NCI-H1436 treated with DMSO at 0.1 percent for 48 hours (cell line): ENCODE measurements around the gene PCBP3.
"Not testable (repeated sequence)": the region's sequence is repeated elsewhere in the genome, so short reads cannot be mapped to it uniquely, and the experiment has no call there.

ENCODE experiments used
- DNase-seq: peaks from one replicate; lab custom pipeline; 2025; lab: John Stamatoyannopoulos, UW

PCBP3 gene

DNA sequence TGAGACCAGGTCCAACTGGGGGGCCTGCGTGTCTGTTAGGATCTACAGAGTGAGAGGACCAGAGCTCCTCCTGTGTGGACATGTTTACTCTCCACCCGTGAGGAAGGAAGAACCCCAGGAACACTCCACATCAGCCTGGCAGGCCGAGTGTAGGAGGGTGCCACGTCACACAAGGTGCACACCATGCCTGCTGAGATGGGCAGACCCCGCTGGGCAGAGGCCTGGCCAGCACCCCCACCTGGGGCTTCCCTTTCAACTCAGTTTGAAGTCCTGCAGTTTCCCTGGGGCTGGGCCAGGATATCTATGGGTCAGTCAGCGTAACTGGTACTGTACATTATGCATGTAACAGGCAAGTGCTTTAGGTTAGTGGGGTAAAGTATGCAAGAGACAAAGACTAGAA, 30.1 kb upstream of the PCBP3 start:
- DNase-seq, result no peak

DNA sequence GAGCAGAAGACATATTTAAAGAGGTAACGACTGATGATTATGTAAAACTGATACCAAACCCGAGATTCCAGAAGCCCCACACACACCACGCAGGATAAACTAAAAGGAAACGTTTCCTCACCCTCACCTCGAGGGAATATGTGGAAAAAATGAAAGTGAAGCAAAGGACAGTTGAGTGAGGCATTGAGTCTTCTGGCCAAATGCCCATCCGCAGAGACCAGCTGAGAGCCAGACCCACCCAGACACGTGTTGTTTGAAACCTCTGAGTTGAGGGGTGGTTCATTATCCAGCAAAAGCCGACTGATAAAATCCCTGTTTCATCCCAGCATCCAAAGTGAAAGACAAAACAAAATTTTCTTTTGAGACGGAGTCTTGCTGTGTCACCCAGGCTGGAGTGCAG, 29.6 kb upstream of the PCBP3 start:
- no peak for DNase-seq

DNA sequence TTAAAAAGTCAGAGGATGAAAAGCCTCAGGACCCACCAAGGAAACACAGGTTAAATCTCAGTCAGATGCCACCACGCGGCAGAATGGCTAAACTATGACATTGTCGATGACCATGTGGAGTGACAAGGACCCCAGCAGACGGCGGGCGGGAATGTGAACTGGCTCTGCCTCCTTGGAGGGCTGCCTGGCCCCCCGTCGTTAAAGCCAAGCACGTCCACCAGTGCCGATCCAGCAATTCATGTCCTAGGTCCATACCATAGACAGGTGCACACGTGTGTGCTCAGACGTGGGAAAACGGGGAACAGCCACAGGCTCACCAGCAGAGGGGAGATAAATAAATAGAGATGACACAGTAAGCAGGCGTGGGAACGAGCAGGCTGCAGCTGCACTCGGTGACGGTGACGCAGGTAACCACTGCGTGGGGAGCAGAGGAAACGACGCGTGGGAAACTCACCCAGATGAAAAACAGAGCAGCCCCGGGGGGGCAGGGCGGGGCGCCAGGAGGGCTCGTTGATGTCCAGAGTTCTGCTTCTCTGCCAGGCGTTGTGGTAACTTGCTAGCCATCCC, 28.3 kb upstream of the PCBP3 start:
- DNase-seq, result no peak

DNA sequence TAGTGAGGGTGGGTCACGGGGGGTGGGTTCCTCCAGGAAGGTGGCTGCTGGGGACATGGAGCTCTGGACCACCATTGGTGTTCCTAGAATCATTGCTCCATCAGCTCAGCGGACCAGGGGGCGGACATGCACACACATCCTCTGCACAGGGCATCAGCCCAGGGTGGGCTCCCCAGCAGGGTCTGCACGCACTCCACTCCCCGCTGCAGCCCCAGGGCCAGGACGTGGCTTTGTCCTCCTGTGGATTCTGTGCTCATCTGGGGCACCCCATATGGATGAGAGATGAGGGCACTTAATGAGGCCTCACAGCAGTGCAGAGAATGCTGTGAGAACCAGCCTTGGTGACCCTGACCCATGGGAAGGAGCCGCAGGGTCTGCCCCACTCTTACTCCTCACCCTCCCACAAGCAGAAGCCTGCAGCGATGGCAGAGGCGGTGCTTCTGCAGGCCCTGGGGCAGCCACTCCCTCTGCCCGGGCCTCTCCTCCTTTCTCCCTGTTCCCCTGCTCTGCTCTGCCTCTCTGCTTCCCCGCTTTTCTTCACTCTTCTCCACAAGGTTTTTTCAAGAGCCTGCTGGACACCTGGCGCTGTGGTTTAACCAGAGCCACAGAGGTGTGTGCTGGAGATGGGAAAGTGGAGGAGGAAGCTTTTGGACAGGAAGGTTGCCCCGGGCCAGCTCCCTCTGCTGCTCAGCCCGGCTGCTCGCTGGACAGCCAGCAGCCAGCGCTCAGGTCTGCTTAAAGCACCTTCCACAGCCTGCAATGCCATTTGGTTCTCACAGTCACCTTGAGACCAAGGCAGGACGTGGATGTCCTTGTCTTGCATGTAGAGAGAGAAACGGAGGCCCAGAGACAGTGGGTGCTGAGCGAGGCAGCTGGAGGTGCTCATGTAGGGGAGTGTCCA, 26.3 kb upstream of the PCBP3 start:
- DNase-seq, result no peak

DNA sequence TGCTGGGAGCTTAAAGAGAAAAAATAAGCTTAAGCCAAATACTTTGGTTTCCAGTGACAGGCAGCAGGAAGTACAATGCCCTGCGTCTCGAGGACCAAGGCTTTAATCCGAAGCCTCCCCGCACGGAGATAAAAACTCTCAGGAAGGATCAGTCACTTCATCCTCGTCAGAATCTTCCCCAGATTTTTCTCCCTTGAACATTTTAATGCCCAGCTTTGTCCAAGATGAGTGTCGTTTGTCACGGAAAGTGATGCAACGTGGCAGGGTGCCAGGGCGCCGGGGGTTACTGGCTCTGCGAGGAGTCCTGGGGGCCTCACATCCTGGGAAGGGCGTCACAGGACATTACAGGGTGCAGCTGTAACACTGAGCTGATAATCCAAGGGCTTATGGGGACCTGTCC, 25.2 kb upstream of the PCBP3 start:
- no peak for DNase-seq

DNA sequence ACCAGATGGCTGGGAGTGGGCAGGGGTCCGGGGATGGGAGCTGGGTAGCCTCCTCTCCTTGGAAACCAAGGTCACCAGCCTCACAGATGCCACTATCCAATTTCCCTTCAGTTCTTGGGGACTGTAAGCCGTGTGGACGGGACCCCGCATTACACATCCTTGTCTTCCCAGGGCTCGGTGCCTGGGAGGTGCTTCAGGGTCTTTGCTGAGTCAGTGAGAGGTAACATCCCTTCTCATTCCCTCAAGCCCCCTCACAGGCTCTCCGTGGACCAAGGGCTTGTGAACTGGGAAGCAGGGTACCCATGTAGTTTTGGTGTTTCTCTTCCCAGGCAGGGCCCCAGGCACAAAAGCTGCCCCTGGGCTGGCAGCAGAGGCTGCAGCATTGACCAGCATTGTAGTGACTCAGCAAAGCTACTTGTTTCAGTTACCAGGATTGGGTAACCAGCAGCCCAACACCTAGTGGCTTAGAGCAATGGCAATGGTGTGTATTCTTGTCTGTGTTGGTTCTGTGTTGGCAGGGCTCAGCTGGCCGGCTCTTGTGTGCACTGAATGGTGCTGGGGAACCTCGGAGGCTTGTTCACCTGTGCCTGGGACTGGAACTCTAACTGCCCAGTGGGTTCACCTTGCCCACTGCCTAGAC, 24.6 kb upstream of the PCBP3 start:
- no peak for DNase-seq

DNA sequence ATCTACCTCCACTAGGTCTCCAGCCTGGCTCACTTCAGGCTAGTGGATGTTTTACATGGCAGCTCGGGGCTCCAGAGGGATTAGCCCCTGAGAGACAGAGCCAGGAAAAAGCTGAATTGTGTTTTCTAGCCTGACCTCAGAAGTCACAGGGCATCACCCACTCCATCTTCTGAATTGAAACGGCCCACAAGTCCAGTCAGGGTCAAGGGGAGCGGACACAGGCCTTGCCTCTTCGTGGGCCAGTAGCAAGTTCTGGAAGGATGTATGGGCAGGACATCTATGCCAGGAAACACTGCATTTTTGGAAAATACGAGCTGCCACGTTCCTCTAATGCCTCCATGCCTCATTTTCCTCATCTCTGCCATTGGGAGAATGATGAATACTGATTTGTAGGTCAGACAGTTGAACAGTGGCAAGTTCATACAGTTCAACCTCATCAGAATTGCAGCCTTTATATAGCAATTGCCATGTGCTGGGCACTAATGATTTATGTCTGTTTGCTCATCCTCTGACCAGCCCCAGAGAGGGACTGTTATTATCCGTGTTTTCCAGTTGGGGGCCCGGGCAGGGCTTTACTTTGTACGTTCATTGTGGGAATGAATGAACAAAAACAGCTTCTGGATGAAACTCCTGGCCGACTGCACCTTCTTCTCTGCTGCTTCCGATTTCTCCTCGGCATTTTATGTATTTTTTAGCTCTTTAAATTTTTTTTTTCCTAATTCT, 23.2 kb upstream of the PCBP3 start:
- DNase-seq, result no peak

DNA sequence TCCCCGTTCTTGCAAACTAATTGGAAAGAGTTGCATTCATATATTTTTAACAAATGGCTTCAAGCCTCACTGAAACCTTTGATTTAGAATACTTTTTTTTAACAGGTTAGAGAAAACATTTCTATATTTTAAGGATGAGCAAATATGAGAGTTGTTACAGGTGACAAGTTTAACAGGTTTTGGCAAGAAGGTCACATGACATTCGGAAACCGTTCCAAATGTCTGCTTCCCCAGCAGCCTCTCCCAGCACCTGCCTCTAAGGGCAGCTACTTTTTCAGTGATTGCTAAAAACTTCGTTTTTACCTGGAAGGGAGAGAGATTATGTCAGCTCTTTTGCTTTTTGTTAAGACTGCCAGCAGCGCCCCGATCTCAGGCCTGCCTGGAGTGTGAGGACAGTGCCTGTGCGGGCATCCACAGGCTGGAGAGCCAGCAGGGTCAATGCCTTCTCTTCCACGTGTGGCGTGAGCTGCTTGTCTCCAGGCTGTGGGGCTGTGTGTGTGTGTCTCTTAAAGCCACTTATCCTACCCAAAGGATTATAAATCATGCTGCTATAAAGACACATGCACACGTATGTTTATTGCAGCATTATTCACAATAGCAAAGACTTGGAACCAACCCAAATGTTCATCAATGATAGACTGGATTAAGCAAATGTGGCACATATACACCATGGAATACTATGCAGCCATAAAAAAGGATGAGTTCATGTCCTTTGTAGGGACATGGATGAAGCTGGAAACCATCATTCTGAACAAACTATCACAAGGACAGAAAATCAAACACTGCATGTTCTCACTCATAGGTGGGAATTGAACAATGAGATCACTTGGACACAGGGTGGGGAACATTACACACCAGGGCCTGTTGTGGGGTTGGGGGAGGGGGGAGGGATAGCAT, 21.8 kb upstream of the PCBP3 start:
- DNase-seq, result not testable (repeated sequence)

DNA sequence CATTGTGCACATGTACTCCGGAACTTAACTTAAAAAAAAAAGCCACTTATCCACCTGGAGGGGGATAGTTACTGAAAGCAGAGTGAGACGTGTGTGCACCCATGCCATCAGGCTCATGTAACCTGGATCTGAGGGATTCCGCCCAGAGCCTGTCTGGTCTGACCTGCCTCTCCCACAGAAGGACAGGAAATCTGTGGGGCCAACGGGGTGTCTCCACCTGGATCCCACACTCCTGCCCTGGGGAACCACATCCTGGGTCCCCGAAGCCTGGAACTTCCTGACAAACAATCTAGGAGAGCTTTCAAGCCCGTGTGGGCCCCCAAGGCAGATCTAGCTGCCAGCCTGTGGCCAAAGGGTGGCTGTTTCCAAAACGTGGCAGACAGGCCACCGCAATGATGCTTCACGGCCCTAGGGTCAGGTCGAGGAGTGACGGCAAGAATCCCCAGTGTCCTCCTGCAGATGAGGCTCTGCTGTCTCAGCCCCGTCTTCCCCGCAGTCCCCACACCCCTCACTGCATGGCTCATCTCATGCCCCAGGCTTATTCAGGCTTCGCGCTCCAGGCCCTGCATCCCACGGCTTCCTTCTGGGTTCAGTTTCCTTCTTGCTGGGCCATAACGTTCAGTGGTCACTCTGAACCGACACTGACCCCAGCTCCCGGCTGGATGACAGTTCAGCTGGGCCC, 21.0 kb upstream of the PCBP3 start:
- no peak for DNase-seq

DNA sequence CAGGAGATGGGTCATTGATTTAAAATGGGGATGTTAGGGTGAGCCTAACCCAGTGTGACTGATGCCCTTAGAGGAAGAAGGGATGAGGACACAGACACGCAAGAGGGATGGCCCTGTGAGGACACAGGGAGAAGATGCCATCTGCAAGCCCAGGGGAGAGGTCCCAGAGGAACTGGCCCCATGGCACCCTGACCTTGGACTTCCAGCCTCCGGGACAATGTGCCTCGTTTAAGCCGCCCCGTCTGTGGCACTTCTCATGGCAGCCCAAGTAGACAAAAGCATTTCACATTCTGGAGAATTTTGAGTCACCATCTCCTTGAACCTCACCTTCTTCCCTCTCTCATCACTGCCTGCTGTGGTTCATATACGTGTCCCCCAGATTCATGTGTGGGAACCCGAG, 20.1 kb upstream of the PCBP3 start:
- DNase-seq, result no peak

DNA sequence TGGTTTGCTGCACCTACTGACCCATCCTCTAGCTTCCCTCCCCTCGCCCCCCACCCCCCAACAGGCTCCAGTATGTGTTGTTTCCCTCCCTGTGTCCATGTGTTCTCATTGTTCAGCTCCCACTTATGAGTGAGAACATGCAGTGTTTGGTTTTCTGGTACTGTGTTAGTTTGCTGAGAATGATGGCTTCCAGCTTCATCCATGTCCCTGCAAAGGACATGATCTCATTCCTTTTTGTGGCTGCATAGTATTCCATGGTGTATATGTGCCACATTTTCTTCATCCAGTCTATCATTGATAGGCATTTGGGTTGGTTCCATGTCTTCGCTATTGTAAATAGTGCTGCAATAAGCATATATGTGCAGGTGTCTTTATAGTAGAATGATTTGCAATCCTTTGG, 17.4 kb upstream of the PCBP3 start:
- DNase-seq, result not testable (repeated sequence)

DNA sequence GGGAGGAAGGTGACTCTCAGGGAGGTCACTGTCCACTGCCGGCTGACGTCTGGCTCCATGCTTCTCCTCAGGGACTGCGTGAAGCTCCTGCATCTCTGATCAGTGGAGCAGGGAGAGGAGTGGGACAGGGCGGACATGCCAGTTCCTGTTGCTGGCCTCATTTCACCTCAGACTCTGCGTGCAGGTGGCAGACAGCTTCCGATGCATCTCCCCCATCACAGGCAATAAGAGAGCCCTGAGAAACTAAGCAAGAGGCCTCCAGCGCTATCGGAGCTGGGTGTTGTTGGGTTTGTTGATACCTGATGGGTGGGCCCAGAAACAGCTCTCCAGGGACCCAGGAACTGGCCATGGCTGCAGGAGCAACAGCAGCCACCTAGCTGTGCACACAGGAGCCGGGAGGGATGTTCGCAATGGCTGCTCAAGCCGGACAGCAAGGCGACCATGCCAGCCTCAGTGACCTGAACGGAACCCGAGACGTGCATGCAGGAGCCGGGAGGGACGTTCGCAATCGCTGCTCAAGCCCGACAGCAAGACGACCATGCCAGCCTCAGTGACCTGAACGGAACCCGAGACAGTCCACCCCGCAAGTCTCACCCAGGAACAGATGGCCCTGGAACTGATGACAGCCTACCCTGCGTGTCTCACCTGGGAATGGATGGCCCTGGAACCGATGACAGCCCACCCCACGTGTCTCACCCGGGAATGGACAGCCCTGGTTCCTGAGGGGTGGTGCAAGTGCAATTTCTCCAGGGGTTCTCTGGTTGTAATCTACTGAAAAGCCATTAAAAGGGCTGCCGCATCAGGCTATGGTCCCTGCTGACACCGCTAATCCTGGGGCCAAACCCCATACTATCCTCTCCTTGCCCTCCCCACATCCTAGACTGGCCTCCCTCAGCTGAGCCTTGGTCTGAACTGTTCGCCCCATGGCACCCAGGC, 14.2 kb upstream of the PCBP3 start:
- DNase-seq, result no peak

DNA sequence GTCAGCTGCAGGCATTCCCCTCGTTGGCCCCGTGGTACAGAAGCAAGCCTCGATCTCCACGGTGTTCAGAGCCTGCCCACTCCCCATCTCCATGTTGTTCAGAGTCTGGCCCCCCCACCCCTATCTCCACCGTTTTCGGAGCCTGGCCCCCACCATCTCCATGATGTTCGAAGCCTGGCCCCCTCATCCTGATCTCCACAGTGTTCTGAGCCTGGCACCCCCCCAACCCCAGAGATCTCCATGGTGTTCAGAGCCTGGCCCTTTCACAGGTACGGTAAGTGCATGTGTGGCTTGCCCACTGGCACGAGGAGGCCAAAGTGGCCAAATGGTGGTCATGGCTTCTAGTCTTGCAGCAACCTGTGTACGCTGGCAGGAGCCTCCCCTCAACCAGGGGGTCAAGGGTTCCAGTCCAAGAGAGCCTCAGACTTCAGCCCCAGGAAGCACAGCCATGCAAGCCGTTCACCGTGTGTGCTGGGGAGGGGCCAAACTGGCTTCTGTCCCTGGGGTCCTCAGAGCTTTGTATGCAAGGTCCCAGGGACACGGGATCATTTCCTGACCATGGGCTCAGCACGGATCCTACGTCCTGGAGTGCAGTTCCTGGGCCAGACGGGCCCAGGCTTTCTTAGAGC, 13.3 kb upstream of the PCBP3 start:
- no peak for DNase-seq

DNA sequence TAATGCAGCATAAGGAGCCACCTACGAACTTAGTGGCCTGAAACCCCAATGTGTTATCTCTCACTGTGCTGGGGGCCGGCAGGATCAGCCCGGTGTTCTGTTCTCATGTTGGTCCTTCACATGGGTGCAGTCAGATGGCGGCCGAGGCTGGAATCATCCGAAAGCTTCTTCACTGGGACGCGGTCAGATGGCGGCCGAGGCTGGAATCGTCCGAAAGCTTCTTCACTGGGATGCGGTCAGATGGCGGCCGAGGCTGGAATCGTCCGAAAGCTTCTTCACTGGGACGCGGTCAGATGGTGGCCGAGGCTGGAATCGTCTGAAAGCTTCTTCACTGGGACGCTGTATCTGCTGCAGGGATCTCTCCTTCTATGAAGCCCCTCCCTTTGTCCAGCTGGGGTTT, 12.6 kb upstream of the PCBP3 start:
- no peak for DNase-seq

DNA sequence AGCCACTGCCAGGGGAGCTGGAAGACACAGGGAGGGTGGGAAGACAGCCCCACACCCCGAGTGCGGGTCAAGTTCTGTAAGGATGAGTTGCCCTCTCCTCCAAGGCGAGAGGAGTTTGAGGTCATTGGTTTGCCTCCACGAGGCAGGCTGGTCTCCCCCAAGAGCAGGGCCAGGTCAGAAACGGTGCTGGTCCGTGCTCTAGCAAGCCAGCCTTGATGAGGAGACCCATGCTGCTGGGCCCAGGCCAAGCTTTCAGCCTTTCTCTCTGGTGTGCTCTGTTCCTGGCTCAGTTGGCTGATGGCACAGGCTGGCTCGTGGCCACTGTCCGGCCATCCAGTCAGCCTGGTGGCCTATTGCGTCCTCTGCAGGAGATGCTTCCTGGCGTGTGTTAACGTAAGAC, 12.0 kb upstream of the PCBP3 start:
- DNase-seq, result no peak

DNA sequence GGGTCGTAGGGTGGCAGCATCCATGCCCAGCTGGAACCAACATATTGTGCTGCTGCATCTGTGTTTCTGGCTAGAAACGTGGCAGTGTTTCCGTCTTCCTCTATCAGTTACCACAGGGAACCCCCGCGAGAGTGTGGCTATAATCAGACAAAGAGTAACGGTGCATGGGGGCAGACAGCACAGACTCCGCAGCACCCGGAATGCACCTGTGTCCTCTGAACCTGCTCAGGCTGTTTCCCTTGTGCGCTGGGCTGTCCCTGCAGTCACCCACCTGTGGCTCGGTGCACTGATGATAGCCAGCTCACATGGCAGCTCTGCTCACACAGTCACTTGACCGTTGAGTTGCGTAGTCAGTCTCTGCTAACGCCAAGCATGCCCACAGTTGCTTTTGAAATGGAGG, 11.4 kb upstream of the PCBP3 start:
- no peak for DNase-seq

DNA sequence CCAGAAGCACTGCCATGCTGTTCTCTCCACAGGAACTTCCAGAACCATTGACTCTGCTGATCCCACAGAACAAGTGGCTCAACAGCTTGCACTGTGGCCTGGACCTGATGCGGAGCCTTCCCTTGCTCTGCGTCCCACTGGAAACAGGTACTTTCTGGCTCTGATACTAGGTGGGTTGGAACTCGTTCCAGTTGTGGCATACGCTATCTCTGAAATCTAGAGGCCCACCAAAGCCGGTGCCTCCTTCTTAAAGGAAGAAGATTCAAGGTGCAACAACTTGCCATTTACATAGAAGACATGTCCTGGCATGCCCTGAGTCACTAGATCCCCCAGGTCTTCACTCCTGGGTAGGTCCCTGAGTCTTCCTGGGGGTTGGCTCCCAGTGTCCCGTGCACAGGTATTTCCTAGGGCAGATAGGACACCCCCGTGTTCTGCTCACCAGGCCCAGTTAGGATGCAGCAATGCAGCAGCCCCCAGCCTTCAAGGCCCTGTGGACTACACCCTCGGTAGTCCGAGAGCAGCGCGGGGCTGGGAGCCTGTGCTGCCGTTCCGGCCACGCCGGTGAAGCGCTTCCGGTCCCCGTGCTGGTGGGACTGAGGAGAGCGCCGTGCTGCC, 10.8 kb upstream of the PCBP3 start:
- DNase-seq, result no peak

DNA sequence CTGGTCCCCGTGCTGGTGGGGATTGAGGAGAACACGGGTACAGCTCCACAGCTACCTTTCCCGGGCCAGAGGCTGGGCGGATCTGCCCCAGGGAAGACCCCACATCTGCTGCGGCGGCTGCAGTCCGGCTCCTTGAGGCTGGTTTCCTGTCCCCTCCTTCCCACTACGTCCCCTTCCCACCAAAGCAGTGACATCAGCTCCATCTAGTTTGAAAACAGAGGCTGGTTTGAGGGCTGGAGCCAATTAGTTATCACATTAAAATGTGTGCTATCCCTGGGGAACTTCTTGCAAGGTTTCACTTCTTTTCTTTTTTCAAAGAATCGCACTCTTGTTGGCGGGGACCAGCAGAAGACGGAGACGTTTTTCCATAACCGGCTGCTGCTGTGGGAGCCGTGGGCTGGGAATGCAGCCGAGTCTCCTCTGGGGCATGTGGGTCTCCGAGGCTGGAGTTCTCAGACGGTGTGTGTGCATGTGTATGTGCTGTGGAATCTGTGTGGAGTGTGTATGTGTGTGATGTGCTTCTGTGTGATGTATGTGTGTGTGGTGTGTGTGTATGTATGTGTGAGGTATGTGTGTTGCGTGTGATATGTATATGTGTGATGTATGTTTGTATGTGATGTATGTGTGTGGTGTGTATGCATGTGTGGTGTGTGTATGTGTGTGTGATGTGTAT, 8.9 kb upstream of the PCBP3 start:
- no peak for DNase-seq
